Neuronal stem cell (in vitro differentiated cells): ENCODE results near the gene TMBIM6.
A peak's percentile ranks its signal among the peaks of the same experiment; 100 is the strongest.
"Not testable (repeated sequence)": the region's sequence is repeated elsewhere in the genome, so short reads cannot be mapped to it uniquely, and the experiment has no call there.

Source experiments
- DNase-seq: peaks from one replicate; pipeline ENCODE4 v3.0.0-alpha.2; 2013; ENCODE audit warnings: low spot score
- H2AFZ ChIP-seq: one replicate; pipeline ENCODE4 v1.6.1; 2013; ENCODE audit warnings: mild to moderate bottlenecking, low read length, inconsistent platforms
- H2AK5ac ChIP-seq: 2 replicates; pipeline ENCODE4 v1.6.1; 2013; ENCODE audit warnings: low read depth, mild to moderate bottlenecking, inconsistent platforms, low read length, moderate library complexity, mixed read lengths
- H2BK120ac ChIP-seq: 2 replicates; pipeline ENCODE4 v1.6.1; 2013; ENCODE audit warnings: low read depth, mild to moderate bottlenecking, inconsistent platforms, low read length, moderate library complexity, mixed read lengths
- H2BK12ac ChIP-seq: one replicate; pipeline ENCODE4 v1.6.1; 2013; ENCODE audit warnings: low read length, inconsistent platforms
- H2BK15ac ChIP-seq: 2 replicates; pipeline ENCODE4 v1.6.1; 2013; ENCODE audit warnings: mild to moderate bottlenecking, low read length, inconsistent platforms, mixed read lengths
- H2BK5ac ChIP-seq: one replicate; pipeline ENCODE4 v1.6.1; 2013; ENCODE audit warnings: inconsistent platforms, mild to moderate bottlenecking, low read length, moderate library complexity
- H3K14ac ChIP-seq: one replicate; pipeline ENCODE4 v1.6.1; 2013; ENCODE audit warnings: low read length, inconsistent platforms
- H3K18ac ChIP-seq: 2 replicates; pipeline ENCODE4 v1.6.1; 2013; ENCODE audit warnings: low read length, inconsistent platforms
- H3K23ac ChIP-seq: 2 replicates; pipeline ENCODE4 v1.6.1; 2013; ENCODE audit warnings: low read depth, mild to moderate bottlenecking, mixed read lengths, low read length, inconsistent platforms; ENCODE audit not compliant: poor library complexity
- H3K27ac ChIP-seq: replicated peaks from 3 replicates; pipeline ENCODE4 v1.5.1; 2013; ENCODE audit warnings: low read length, inconsistent platforms
- H3K27me3 ChIP-seq, 3 experiments: 2 replicates each; pipeline ENCODE4 v1.6.1; 2013; ENCODE audit warnings: low read length in 3 of 3, mild to moderate bottlenecking in 2 of 3, inconsistent platforms in 1 of 3, low read depth in 1 of 3, mixed read lengths in 1 of 3, moderate library complexity in 1 of 3; ENCODE audit not compliant: control insufficient read depth in 3 of 3, insufficient read depth in 3 of 3
- H3K36me3 ChIP-seq, 2 donors: replicated peaks in 1 of 2; 2 replicates each; pipeline ENCODE4 v1.6.1; 2013; ENCODE audit warnings: low read length in 2 of 2; ENCODE audit not compliant: control insufficient read depth in 2 of 2, insufficient read depth in 2 of 2
- H3K4ac ChIP-seq: 2 replicates; pipeline ENCODE4 v1.6.1; 2013; ENCODE audit warnings: inconsistent platforms, mild to moderate bottlenecking, low read length, moderate library complexity
- H3K4me1 ChIP-seq, 2 donors: 1 replicate in 1 of 2; 2 replicates in 1 of 2; pipeline ENCODE4 v1.6.1; 2013; ENCODE audit warnings: low read length in 2 of 2, low read depth in 1 of 2; ENCODE audit not compliant: control insufficient read depth in 2 of 2, insufficient read depth in 1 of 2
- H3K4me2 ChIP-seq: one replicate; pipeline ENCODE4 v1.6.1; 2013; ENCODE audit warnings: mild to moderate bottlenecking, low read length, inconsistent platforms; ENCODE audit not compliant: insufficient read depth, poor library complexity, severe bottlenecking
- H3K4me3 ChIP-seq, 2 donors: 2 replicates each; pipeline ENCODE4 v1.5.1; 2013; ENCODE audit warnings: low read length in 2 of 2, mild to moderate bottlenecking in 2 of 2, inconsistent platforms in 1 of 2, moderate library complexity in 1 of 2
- H3K79me1 ChIP-seq: one replicate; pipeline ENCODE4 v1.6.1; 2013; ENCODE audit warnings: low read depth, mild to moderate bottlenecking, inconsistent platforms, low read length, moderate library complexity
- H3K9ac ChIP-seq: one replicate; pipeline ENCODE4 v1.6.1; 2013; ENCODE audit warnings: mild to moderate bottlenecking, low read depth, low read length, inconsistent platforms; ENCODE audit not compliant: poor library complexity
- H3K9me3 ChIP-seq, 2 donors: replicated peaks in 1 of 2; 2 replicates each; pipeline versions ENCODE3 to v1.6.1; 2013; ENCODE audit warnings: low read length in 2 of 2, mild to moderate bottlenecking in 2 of 2, inconsistent platforms in 1 of 2, low read depth in 1 of 2, mixed read lengths in 1 of 2, moderate library complexity in 1 of 2; ENCODE audit not compliant: control insufficient read depth in 2 of 2, insufficient read depth in 1 of 2
- H4K8ac ChIP-seq: one replicate; pipeline ENCODE4 v1.6.1; 2013; ENCODE audit warnings: low read depth, mild to moderate bottlenecking, inconsistent platforms, low read length, moderate library complexity
- H4K91ac ChIP-seq: one replicate; pipeline ENCODE4 v1.6.1; 2013; ENCODE audit warnings: low read length, low read depth, mild to moderate bottlenecking, inconsistent platforms; ENCODE audit not compliant: poor library complexity
- WGBS, 2 donors: extraction: QIAGEN DNeasy Blood & Tissue Kit; methylation state at CpG; one replicate each; pipeline ENCODE4 v1.1.7; 2013; ENCODE audit warnings: missing lambda C conversion rate in 2 of 2, mixed read lengths in 1 of 2; ENCODE audit not compliant: insufficient read length in 2 of 2, insufficient replicate concordance in 1 of 2; ENCODE audit errors: extremely low coverage in 2 of 2; 5-methylcytosine and 5-hydroxymethylcytosine counted together

The TMBIM6 gene

DNA sequence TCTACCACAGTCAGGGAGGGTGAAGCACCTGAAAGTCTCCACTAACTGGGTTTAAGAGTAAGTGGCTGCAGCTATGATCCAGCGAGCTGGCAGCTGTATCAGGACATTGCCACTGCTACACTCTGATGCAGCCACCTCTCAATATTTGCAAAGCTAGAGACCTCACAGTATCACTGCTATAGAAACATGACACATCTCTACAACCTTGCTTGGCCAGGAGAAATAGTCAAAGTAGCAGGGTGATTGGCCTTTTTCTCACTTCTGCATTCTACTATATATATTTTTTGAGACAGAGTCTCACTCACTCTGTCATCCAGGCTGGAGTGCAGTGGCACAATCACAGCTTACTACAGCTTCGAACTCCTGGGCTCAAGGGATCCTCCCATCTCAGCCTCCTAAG lies 24.8 kb upstream of the TMBIM6 start:
- Histone ChIP-seq H4K91ac (no peak overlapping the region), H4K8ac (no peak overlapping the region)
- no CpG with 5 or more reads among the region's 2 CpGs for WGBS, 2 donors

DNA sequence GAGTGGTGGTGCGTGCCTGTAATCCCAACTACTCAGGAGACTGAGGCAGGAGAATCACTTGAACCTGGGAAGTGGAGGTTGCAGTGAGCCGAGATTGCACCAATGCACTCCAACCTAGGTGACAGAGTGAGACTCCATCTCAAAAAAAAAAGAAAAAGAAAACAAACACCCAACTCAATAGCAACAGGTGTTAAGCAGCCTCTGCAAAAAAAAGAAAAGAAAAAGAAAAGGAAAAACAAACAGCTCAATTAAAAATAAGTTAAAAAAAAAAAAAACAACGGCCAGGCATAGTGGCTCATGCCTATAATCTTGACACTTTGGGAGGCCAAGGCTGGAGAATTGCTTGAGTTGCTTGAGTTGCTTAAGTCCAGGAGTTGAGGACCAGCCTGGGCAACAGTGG lies 23.6 kb upstream of the TMBIM6 start:
- not testable (repeated sequence) for H3K4me1 ChIP-seq, H2AFZ ChIP-seq, H3K79me1 ChIP-seq, H2BK12ac ChIP-seq, H3K14ac ChIP-seq, H4K91ac ChIP-seq, H2BK120ac ChIP-seq, H3K23ac ChIP-seq, H3K9me3 ChIP-seq, H3K4me3 ChIP-seq, H3K27me3 ChIP-seq, H3K36me3 ChIP-seq, H2AK5ac ChIP-seq, H3K27ac ChIP-seq, H2BK5ac ChIP-seq, H3K4me2 ChIP-seq, H4K8ac ChIP-seq, H3K9ac ChIP-seq, H2BK15ac ChIP-seq, H3K18ac ChIP-seq, DNase-seq, H3K4ac ChIP-seq
- no CpG with 5 or more reads among the region's 3 CpGs for WGBS, 2 donors

More for the DNA sequence above, 24.8 kb upstream of the TMBIM6 start:
- H2AFZ ChIP-seq, result no peak overlapping the region
- no peak overlapping the region for H3K18ac ChIP-seq
- no peak overlapping the region for H3K14ac ChIP-seq
- H3K9me3 ChIP-seq, result no peaks in the 10 kb centered on the region
- no peak overlapping the region for H2BK15ac ChIP-seq
- H3K27me3 ChIP-seq, result peaks cover 0 to 8% (median 0%) of the 10 kb centered on the region in 3 experiments
- no peak overlapping the region for H3K23ac ChIP-seq
- H3K4me1 ChIP-seq, result peaks cover 0 to 2% of the 10 kb centered on the region in 2 donors
- no peak overlapping the region for H2BK120ac ChIP-seq
- no peak overlapping the region for H3K4me2 ChIP-seq
- H3K79me1 ChIP-seq, result no peaks in the 10 kb centered on the region
- no peak overlapping the region for H3K27ac ChIP-seq
- no peak overlapping the region for H2BK12ac ChIP-seq
- H2AK5ac ChIP-seq, result no peak overlapping the region
- H3K4ac ChIP-seq, result no peak overlapping the region
- no peak overlapping the region for H3K4me3 ChIP-seq
- no peak overlapping the region for H3K9ac ChIP-seq
- no peak for DNase-seq
- H3K36me3 ChIP-seq, result no peaks in the 10 kb centered on the region
- no peak overlapping the region for H2BK5ac ChIP-seq

DNA sequence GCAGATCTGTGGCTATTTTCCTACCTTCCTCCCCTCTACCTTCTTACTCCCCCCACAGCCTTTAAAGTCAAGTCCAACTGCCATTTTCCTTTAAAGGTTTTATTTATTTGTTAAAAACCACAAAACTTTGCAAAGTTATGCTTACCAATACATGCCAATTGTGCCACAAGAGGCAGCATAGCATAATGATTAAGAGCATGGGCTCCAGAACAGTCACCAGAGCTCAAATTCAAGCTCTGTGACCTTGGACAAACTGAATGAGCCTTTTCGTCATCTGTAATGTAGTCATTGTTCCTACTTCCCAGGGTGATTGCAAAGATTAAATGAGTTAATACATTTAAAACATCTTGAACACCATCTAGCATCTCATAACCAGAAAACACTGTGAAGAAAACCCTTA lies 21.1 kb upstream of the TMBIM6 start:
- H3K9ac ChIP-seq, result no peak overlapping the region
- H2BK12ac ChIP-seq, result no peak overlapping the region
- no peak overlapping the region for H2BK5ac ChIP-seq
- no peak overlapping the region for H2BK120ac ChIP-seq
- H3K18ac ChIP-seq, result no peak overlapping the region
- H3K4me1 ChIP-seq, result peaks cover 0 to 2% of the 10 kb centered on the region in 2 donors
- no peaks in the 10 kb centered on the region for H3K36me3 ChIP-seq
- no peak overlapping the region for H2BK15ac ChIP-seq
- H3K27me3 ChIP-seq, result peaks cover 0 to 6% (median 0%) of the 10 kb centered on the region in 3 experiments
- WGBS, 2 donors, result no CpG with 5 or more reads among the region's 1 CpG
- H3K4me2 ChIP-seq, result no peak overlapping the region
- no peaks in the 10 kb centered on the region for H3K79me1 ChIP-seq
- peak overlapping the region; percentile 74 for H2AFZ ChIP-seq
- DNase-seq, result no peak
- H4K91ac ChIP-seq, result no peak overlapping the region
- no peak overlapping the region for H3K4ac ChIP-seq
- no peak overlapping the region for H3K4me3 ChIP-seq
- no peak overlapping the region for H3K27ac ChIP-seq
- H4K8ac ChIP-seq, result no peak overlapping the region
- no peak overlapping the region for H3K14ac ChIP-seq
- H2AK5ac ChIP-seq, result no peak overlapping the region
- no peaks in the 10 kb centered on the region for H3K9me3 ChIP-seq
- H3K23ac ChIP-seq, result no peak overlapping the region

DNA sequence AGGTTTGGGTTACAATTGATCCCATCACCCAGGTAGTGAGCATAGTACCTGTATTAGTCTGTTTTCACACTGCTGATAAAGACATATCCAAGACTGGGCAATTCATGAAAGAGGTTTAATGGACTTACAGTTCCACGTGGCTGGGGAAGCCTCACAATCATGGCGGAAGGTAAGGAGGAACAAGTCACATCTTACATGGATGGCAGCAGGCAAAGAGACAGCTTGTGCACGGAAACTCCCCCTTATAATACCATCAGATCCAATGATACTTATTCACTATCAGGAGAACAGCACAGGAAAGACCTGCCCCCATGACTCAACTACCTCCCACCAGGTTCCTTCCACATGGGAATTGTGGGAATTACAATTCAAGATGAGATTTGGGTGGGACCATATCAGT lies 20.0 kb upstream of the TMBIM6 start:
- not testable (repeated sequence) for H3K18ac ChIP-seq, H2BK120ac ChIP-seq, H3K9me3 ChIP-seq, DNase-seq, H3K4ac ChIP-seq, H4K8ac ChIP-seq, H2BK5ac ChIP-seq, H2BK12ac ChIP-seq, H3K27ac ChIP-seq, H3K23ac ChIP-seq, H2BK15ac ChIP-seq, H3K79me1 ChIP-seq, H3K27me3 ChIP-seq, H2AFZ ChIP-seq, H4K91ac ChIP-seq, H3K4me2 ChIP-seq, H3K14ac ChIP-seq, H3K4me1 ChIP-seq, H2AK5ac ChIP-seq, H3K36me3 ChIP-seq, H3K4me3 ChIP-seq, H3K9ac ChIP-seq
- WGBS, 2 donors, result no CpG with 5 or more reads among the region's 3 CpGs
